Left renal cortex interstitium (tissue), 4 donors: ENCODE measurements around the gene TNRC6B. TPM values are rescaled to one million over a fixed set of nuclear protein-coding genes. Genes with fewer than 3 reads are reported as not detected.
"Not testable (repeated sequence)": the region's sequence is repeated elsewhere in the genome, so short reads cannot be mapped to it uniquely, and the experiment has no call there.

Experiments used
- DNase-seq, 4 donors: peaks; one replicate each; pipeline ENCODE4 v3.0.0-alpha.2; 2013; ENCODE audit warnings: low read depth in 4 of 4, low spot score in 2 of 4, missing footprints in 1 of 4
- polyA plus RNA-seq, 4 donors: library from polyadenylated mRNA; unstranded; fragments of 120-200 nt; gene quantifications; one replicate each; pipeline ENCODE4 v1.2.1, GENCODE V29; 2013; ENCODE audit not compliant: insufficient read length in 4 of 4

The TNRC6B gene
- polyA plus RNA-seq, 4 donors = 10.6 to 16.6 (median 13.8) TPM

DNA sequence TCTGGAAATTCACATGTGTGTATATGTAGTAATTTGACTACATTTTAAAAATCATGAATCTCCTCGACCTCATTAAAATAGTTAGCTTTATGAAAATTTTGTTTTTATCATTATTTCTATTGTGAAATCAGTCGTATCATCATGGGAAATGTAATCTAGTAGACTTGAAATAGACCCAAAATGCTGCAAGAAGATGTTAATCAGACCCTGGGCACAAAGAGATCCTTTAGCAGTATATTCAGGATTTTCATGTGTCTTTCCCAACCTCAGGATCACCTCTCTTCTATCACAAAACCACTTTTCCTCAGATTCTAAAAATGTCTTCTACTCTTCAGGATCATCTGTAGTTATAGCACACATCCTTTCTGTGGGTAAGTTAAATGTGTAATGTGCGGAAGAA is 93.7 kb downstream of the TNRC6B start:
- no peak for DNase-seq

DNA sequence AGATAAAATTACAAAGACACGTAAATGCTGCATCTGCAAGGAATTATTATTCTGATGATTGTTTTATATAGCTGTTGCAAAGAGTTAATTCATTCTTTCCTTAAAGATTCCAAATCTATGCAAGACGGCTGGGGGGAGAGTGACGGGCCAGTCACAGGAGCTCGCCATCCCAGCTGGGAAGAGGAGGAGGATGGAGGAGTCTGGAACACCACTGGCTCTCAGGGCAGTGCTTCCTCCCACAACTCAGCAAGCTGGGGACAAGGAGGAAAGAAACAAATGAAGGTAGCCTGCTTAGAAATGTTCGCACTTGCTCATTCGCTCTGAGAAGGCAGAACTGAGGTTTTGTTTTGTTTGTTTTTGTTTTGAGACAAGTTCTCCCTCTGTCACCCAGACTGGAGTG is 95.6 kb downstream of the TNRC6B start:
- no peak for DNase-seq

DNA sequence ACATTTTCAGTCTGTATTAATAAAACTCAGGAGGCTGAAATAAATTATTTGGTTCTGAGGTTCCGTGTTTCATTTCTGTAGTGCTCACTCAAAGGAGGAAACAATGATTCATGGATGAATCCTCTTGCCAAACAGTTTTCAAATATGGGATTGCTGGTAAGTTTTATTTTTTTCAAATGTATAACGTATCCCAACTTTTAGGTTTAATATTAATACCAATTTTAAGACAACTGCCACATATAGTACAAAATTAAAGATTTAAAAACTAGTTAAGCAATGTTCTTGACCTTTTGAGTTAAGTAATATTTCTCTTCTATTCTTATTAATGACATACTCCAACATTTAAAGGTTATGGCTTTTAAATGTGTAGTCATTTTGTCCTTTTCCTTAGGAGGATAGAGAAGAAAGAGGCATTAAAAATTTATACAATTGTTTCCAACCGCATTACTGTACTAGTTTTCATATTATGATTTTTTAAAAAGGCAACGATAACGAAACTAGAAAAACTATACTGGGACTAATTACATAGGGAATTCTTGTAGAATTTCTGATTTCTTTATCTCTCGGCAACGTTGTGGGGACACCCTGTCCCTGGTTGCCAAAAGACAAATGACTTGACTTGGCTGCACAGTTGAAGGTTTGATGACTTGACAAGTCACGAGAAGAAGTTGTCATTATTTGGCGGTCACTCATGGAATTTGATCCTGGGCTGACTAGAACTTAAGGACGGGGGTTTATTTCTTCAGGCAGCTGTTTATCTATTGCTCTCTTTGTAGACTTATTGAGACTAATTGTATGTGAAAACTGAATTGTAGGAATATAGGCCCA is 99.5 kb downstream of the TNRC6B start:
- DNase-seq = no peak

DNA sequence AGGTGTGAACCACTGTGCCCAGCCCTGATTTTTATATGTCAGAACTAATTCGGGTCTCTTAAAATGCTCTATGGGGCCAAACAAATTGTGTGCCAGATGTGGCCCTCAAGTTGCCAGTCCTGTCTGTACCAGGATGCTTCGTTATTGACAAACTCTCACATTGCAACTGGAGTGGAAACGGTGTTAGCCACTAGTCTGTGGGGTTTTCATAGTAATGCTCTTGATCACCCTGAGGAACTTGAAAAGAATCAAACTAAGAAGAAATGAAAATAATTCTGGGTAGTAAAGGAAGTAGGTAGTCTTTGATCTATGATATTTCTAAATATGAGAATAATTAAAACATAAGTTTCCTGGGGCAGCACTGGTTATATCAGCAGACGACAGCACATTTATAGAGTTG is 101.3 kb downstream of the TNRC6B start:
- DNase-seq = no peak

DNA sequence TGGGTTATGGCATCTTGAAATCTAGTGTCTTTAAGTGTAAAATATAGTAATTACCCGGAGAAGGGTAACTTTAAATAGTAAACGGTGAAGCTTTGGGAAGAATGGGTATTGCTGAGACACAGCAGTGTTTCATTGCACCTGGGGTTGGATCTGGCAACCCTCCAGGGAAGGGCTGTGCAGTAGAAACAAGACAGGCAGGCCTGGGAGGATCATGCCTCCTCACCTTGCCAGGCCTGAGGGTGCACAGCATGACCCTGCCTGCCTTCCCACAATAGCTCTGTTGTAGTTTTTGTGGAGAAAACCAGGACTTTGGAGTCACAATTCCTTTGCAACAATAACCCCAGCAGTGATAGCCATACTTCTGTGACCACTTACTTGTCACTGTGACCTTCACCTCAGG is 104.0 kb downstream of the TNRC6B start:
- DNase-seq = no peak

DNA sequence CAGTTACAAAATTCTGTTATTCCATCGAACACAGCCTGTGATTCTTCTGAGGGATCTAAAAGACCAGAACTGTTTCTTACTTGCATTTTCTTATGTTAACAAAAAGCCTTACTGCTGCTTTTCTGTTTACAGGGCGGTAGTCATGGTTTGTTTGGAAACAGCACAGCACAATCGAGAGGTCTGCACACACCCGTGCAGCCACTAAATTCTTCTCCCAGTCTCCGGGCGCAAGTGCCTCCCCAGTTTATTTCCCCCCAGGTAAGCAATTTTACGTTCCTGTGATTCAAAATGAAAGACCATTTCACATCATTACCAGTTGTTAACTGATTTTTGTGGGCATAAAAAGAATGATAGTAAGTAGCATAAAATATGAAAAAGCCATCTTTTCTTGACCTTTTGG is 107.8 kb downstream of the TNRC6B start:
- no peak for DNase-seq

DNA sequence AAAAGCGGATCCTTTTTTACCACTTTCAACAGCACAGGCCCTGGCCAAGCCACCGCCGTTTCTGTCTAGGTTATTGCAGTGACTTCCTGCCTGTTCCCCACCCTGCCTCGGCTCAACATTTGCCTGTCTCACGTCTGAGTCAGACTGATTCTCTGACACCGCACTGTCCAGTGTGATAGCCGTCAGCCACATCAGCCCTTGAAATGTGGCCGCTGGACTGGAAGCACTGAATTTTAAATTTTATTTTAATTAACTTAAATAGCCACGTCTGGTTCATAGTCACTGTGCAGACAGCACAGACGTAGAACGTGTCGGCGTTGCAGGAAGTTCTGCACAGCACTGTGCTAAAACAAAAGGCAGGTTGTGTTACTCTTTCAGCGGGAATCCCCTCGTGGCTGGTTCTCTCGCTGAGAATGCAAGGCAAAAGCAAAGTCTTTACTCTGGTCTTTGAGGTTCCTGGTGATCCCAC is 112.3 kb downstream of the TNRC6B start:
- no peak for DNase-seq

DNA sequence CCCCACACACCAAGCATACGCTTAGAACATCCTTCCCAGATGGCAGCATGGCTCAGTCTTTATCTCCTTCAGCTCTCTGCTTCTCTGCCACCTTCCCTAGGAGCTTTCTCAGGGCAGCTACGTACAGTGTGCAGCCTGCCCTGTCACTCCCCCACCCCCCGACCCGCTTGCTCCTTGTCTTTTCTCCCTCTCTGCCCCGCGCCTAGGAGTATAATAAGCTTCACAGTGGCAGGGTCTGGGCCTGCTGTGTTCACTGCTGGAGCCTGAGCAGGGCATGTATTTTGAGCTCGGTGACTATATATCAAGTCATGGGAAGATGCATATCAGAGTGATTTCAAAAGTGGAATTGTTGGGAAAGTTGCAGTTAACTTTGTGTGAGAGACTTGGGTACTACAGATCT is 112.8 kb downstream of the TNRC6B start:
- DNase-seq = no peak

DNA sequence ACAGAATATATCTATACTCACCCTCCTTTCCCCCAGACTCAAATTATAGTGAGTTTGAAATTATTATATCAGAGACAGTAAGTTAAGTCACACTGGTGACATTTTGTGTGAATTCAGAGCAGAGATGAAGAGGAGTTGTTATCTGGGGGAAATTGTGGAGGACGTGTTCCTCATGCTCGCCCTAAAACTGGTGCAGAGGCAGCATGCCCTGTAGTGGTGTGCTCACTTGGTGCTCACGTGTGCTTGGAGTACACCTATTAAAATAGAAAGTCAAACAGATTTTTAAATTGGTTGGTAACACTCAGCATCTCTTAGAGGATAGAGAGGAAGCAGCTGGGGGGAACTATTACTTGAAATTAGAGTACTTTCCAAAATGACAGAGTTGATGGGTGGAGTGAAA is 117.0 kb downstream of the TNRC6B start:
- no peak for DNase-seq

DNA sequence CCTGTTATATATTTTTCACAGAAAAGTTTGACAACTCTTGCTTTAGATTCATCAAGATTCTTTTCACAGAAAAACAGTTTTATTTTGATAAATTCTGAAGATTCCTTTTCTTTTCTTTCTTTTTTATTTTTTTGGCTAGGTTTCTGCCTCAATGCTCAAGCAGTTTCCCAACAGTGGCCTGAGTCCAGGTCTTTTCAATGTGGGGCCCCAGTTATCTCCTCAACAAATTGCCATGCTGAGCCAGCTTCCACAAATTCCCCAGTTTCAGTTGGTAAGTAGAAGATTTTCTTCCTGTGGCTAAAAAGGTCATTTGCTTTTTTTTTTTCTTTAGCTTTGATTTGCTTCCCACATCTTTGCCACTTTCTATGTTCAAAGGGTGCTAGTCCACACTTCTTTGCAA is 122.6 kb downstream of the TNRC6B start:
- no peak for DNase-seq

DNA sequence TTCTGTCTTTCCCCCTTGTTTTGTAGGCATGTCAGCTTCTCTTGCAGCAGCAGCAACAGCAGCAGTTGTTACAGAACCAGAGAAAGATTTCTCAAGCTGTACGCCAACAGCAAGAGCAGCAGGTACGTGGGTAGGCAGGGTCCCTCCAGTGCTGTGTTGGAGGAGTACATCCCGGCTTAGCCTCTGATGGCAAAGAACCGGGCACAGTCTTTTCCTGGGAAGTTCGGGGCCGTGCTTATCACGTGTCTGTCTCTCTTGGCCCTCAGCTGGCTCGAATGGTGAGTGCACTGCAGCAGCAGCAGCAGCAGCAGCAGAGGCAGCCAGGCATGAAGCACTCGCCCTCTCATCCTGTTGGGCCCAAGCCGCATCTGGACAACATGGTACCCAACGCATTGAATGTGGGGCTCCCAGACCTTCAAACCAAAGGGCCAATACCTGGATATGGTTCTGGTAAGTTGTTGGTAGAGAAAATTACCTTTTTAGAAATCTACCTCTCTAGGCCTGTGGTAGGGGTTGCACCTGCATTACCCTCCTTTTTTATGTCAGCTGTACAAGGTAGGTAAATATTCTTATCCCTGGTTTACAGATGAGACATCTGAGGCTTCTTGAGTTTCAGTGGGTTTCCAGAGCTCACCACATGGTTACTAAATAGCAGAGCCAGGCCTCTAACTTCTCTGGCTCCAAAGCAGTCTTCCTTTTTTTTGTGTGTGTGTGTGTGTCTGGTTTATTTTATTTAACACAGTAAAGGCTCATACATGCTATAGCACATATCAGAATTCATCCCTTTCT is 123.4 kb downstream of the TNRC6B start:
- no peak for DNase-seq

DNA sequence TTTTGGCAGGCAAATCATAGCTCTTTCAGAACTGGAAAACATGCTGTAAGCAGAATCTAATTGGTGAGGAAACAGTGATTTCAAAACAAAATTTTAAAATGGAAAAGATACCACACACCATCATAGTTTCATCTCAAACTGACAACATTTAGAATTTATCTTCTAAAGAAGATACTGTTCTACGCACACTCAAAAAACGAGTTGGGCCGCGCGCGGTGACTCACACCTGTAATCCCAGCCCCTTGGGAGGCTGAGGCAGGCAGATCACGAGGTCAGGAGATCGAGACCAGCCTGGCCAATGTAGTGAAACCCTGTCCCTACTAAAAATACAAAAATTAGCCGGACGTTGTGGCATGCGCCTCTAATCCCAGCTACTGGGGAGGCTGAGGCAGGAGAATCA is 124.4 kb downstream of the TNRC6B start:
- no peak for DNase-seq

DNA sequence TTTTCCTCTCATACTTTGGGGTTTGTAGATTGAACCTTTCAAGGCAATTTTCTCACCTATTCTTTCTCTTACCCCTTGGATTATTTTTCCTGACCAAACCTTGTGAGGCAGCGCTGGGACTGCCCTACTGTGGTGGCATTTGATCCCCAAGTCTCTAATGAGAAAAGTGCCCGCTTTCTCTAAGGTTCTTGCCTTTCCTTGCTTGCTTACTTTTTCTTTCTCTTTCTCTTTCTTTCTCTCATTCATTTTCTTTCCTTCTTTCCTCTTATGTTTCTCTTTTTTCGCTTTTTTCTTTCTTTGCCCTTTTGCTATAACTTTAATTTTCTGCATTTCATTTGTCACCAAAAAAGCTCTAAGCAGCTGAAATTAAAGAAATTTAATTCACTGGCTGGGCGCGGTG is 127.9 kb downstream of the TNRC6B start:
- DNase-seq = no peak

DNA sequence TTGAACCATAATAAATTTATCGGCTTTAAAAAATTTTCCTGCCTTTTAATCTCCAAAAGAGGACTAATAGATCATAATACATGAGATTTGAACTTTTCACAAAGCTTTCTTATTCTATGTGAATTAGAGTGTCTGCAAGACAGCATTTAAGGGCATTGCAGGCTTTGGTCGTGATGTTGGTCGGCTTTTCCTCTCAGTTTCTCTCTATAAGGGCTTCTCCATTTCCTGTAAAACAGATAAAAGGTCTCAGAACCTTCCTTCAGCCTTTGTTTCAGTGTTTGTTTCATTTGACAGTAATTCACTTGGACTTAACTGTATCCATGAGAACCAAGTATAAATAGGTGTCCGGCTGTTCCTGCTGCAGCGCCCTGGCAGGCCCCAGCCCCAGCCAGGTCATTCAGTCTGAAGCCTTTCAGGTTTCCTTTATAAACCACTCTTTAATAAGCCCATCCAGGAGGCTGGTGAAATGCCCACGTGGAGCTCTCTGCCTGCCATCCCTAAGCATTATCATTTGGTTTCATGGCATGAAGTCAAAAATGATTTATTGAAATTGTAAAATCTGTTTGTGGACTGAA is 131.4 kb downstream of the TNRC6B start:
- DNase-seq = no peak

DNA sequence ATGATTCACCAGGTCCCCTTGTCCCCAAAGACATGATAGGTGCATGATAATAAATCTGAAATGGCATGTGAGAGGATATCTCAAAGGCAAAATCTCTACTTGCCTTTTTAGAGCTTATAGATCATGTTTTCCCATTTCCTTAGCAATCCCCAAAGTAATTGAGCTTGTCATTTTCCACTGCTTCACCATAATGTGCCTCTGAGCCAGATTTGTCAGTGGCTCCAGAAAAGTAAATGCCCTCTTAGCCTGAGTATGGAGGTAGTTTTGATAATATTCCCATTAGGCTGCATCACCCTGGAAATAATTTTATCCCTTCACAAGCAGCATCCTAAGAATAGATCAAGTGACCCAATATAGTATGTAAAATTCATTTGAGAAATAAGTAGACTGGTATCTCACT is 131.9 kb downstream of the TNRC6B start:
- DNase-seq = no peak

DNA sequence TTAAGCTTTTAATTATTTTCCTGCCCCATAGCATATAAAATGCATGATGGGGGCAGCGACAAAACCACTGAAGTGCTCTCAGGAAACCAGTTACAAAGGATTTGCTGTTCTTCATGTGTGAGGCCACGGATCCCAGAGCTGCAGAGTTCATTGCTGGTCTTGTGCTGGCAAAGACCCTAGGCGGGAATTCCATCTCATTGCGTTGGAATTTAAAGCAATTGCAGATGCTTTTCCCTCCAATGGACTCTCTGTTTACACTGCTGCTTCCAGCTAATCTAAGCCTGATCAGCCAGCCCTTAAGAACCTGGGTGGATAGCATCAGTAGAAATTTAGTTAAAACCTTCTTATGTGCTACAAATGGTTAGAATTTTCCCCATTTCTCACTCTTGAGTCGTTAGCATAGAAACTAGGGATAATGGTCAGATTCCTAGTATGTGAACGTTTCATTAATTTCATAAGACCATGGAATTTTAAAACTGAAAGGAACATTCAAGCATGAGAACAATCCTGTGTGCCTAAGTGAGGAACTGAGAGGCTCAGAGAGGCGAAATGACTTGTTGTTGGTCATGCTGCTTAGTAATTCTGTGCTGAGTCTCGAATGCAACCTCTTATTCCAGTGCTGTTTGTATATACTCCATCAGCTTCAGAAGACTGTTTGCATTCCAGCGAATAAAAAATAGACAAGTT is 132.5 kb downstream of the TNRC6B start:
- DNase-seq = no peak

DNA sequence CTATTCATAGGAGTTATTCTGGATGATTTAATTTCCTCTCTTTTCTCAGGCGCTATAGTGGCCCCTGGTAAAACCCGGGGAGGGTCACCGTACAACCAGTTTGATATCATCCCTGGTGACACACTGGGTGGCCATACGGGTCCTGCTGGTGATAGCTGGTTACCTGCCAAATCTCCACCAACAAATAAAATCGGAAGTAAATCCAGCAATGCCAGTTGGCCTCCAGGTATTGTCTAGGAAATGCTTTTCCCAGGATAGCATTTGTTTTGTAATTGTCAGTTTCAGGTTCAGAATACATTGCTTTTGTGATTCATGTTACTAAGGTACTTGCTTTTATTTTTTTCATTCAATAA is 133.0 kb downstream of the TNRC6B start:
- DNase-seq = no peak

DNA sequence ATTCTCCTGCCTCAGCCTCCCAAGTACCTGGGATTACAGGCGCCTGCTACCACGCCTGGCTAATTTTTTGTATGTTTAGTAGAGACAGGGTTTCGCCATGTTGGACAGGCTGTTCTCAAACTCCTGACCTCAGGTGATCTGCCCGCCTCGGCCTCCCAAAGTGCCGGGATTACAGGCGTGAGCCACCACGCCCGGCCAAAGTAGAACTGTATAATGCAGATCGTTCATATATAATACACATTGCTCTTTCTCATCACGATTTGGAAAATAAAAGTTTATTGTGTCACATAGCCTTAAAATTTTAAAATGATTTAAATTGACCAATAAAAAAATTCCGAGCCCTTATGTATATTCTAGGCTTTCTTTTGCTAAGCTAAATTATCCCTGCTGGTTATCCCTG is 133.9 kb downstream of the TNRC6B start:
- not testable (repeated sequence) for DNase-seq

DNA sequence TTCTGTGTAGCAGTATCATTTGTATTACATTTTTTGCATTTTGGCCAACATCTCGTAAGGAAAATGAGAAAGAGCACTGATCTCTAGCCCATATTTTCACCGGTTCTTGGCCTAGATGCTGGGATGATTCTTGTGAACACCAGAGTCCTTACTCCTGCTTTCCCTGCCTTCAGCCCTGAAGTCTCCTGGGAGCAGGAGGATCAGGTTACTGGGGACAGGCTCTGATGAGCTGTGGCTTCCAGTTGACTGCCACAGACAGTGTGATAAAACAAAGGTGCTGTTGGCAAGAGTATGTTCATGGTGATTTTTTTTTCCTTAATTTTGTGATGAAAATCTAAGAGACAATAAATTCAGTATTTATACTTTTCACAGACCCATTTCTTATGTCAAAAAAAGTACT is 134.3 kb downstream of the TNRC6B start:
- no peak for DNase-seq

DNA sequence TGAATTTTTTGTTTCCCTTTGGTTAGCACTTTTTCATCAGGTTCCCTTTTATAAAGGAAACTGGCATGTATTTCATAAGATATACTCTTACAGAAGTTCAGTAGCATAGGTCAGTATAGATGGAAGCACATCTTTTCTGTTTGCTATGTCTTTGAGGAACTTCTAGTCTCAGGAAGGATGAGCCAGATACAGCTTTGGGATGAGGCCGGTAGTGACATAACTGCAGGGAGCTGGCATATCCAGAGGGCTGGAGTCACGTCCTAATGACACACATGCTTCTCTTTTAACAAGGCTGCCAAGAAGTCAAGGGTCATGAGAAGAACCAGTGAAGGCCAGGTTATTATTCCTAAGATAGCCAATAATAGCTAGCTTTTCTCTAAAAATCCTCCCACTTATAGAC is 135.3 kb downstream of the TNRC6B start:
- DNase-seq = no peak

DNA sequence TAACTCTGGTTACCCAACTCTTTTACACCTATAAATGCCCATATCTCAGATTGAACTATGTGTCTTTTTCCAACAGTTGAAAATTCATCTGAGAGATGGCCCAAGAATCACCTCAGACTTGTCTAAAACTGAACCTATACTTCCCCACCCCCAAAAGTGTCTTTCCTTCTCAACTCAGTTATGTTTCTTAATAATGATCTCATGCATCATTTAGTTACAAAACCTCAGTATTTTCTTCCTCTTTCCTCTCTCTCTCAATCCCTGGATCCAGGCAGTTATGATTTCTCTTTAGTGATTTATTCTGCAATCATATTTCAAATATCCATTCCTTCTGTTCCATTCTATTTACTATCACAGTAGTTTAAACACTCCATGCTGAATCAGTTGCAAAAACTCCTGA is 136.3 kb downstream of the TNRC6B start:
- no peak for DNase-seq
